GM19351 (cell line): ENCODE data around the gene BTBD10.
A peak's percentile ranks its signal among the peaks of the same experiment; 100 is the strongest.
"Not testable (repeated sequence)": the region's sequence is repeated elsewhere in the genome, so short reads cannot be mapped to it uniquely, and the experiment has no call there.

ENCODE experiments used
- ATAC-seq: cut with Tn5 transposase; IDR thresholded peaks from one replicate; pipeline ENCODE4 v1.9.1; 2021; ENCODE audit warnings: mild to moderate bottlenecking, moderate library complexity; ENCODE audit not compliant: unreplicated experiment

BTBD10 gene

GRCh38 chr11:13445588-13445987 lies 17.4 kb downstream of the BTBD10 start:
- no peak for ATAC-seq

- ATAC-seq: no peak
Measured at GRCh38 chr11:13440100-13440855, 22.7 kb downstream of the BTBD10 start.

- ATAC-seq: no peak
Measured at GRCh38 chr11:13438291-13438690, 24.7 kb downstream of the BTBD10 start.

- not testable (repeated sequence) for ATAC-seq
Measured at GRCh38 chr11:13436836-13437235, 26.2 kb downstream of the BTBD10 start.

GRCh38 chr11:13434247-13435205 lies 28.5 kb downstream of the BTBD10 start:
- no peak for ATAC-seq

- ATAC-seq: no peak
Measured at GRCh38 chr11:13433437-13433836, 29.6 kb downstream of the BTBD10 start.

- ATAC-seq: no peak
Measured at GRCh38 chr11:13429836-13430235, 33.2 kb downstream of the BTBD10 start.

GRCh38 chr11:13429288-13429687 lies 33.7 kb downstream of the BTBD10 start:
- ATAC-seq: no peak

- no peak for ATAC-seq
Measured at GRCh38 chr11:13427440-13427839, 35.6 kb downstream of the BTBD10 start.

GRCh38 chr11:13423372-13423771 lies 39.6 kb downstream of the BTBD10 start:
- ATAC-seq: no peak

GRCh38 chr11:13421561-13421960 lies 41.5 kb downstream of the BTBD10 start:
- no peak for ATAC-seq

- no peak for ATAC-seq
Measured at GRCh38 chr11:13415201-13415600, 47.8 kb downstream of the BTBD10 start.

- no peak for ATAC-seq
Measured at GRCh38 chr11:13405220-13405619, 57.8 kb downstream of the BTBD10 start.

GRCh38 chr11:13398335-13398734 lies 64.7 kb downstream of the BTBD10 start:
- ATAC-seq: not testable (repeated sequence)

GRCh38 chr11:13391217-13391616 lies 71.8 kb downstream of the BTBD10 start:
- ATAC-seq: no peak

GRCh38 chr11:13388741-13389140 lies 74.3 kb downstream of the BTBD10 start:
- no peak for ATAC-seq

- ATAC-seq: no peak
Measured at GRCh38 chr11:13386567-13386966, 76.5 kb downstream of the BTBD10 start.

GRCh38 chr11:13384908-13385640 lies 77.9 kb downstream of the BTBD10 start:
- peak; percentile 62 for ATAC-seq

- ATAC-seq: no peak
Measured at GRCh38 chr11:13382751-13383150, 80.3 kb downstream of the BTBD10 start.

GRCh38 chr11:13380731-13381130 lies 82.3 kb downstream of the BTBD10 start:
- no peak for ATAC-seq

- no peak for ATAC-seq
Measured at GRCh38 chr11:13378316-13378715, 84.7 kb downstream of the BTBD10 start.
